ENCODE data around the gene LNPK.

DNA sequence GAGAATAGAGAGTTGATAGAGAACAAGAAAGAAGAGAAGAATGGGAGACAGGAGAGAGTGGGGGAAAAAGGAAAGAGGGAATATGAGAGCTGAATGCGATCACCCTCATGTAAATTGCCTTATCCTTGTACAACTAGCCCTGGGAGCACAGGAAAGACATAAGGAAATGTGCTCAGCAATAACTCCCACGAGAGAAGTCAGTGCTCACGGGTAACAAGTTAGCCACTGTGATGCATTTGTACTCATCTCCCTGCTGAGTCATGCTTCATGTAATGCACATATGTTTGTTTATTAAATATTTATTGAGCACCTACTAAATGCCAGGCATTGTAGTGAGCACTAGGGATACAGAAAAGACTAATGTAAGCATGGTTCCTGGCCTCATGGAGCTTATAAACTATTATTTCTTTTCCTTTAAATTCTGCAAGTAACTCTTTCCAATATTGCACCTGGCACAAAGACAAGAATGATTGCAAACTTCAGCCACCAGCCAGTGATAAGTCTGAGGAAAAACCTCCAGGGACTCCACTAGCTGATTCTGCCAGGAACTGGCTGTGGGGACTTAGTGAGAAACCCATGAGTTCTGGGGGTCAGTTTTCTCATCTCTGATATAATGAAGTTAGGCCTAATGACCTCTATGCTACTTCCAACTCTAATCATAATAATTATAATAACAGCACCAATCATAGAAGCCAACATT lies 124.1 kb downstream of the LNPK start:
- TF ChIP-seq, protein P1, sequence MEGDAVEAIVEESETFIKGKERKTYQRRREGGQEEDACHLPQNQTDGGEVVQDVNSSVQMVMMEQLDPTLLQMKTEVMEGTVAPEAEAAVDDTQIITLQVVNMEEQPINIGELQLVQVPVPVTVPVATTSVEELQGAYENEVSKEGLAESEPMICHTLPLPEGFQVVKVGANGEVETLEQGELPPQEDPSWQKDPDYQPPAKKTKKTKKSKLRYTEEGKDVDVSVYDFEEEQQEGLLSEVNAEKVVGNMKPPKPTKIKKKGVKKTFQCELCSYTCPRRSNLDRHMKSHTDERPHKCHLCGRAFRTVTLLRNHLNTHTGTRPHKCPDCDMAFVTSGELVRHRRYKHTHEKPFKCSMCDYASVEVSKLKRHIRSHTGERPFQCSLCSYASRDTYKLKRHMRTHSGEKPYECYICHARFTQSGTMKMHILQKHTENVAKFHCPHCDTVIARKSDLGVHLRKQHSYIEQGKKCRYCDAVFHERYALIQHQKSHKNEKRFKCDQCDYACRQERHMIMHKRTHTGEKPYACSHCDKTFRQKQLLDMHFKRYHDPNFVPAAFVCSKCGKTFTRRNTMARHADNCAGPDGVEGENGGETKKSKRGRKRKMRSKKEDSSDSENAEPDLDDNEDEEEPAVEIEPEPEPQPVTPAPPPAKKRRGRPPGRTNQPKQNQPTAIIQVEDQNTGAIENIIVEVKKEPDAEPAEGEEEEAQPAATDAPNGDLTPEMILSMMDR (IDR thresholded peaks at IDR 0.05; ENCODE audit: poor library complexity) = no peak
- TF ChIP-seq EZH2 (IDR thresholded peaks at IDR 0.05; ENCODE audit: borderline replicate concordance) (no peak), EZH2phosphoT487 (IDR thresholded peaks at IDR 0.05; ENCODE audit: low read depth, severe bottlenecking, unreplicated experiment) (no peak)

Data from hepatocyte (in vitro differentiated cells).